Measurements from ENCODE around the gene ZDHHC17.
A peak's percentile ranks its signal among the peaks of the same experiment; 100 is the strongest.

The ZDHHC17 gene

DNA sequence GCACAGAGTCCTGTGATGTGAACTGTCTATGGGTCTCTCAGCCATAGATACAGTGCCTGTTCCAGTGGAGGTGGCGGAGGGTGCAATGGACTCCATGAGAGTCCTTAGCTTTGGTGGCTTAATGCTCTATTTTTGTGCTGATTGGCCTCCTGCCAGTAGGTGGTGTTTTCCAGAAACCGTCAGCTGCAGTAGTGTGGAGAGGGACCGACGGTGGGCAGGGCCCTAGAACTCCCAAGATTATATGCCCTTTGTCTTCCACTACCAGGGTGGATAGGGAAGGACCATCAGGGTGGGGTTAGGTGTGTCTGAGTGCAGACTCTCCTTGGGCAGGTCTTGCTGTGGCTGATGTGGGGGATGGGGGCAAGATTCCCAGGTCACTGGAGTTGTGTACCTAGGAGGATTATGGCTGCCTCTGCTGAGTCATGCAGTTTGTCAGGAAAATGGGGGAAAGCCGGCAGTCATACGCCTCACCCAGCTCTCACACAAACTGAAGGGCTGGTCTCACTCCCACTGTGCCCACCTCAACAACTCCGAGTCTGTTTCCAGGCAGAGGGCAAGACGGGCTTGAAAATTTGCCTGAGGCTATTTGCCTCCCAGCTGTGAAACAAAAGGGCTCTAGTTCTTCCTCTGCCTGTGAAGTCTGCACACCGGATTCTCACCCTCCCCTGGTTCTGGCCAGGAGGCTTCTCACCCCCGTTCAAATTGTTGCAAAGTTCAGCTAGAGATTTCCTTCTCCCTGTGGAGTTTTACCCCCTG lies 24.9 kb upstream of the ZDHHC17 start:
- TF ChIP-seq NFIC (IDR thresholded peaks at IDR 0.05) (no peak), EGR1 (IDR thresholded peaks at IDR 0.05) (no peak), CREB1 (IDR thresholded peaks at IDR 0.05; ENCODE audit: low read depth) (no peak), EP300 (IDR thresholded peaks at IDR 0.05; ENCODE audit: borderline replicate concordance) (no peak), RAD21 (IDR thresholded peaks at IDR 0.05; ENCODE audit: low read depth) (no peak)

DNA sequence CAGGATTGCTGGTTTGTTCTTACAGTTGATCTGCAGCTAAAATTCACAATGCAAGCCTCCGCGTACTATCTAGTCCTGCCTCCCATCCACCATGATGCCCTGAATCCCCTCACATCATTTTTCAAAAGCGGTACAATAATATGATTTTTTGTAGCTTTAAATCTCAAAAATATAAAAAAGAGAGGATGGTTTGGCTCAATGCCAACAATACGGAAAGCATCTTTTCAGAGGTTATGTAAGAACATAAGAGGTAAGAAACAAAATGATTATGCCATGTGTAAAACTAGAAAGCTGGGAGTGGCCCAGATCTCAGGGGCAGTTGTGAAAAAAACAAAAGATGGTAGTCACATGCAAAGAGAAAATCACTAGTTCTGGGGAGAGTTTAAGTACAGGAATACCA lies 24.0 kb upstream of the ZDHHC17 start:
- TF ChIP-seq TAF1 (IDR thresholded peaks at IDR 0.05; ENCODE audit: low read depth) (no peak), NFIC (IDR thresholded peaks at IDR 0.05) (peak; percentile 58; the same call in 1 of the 2 replicates)

DNA sequence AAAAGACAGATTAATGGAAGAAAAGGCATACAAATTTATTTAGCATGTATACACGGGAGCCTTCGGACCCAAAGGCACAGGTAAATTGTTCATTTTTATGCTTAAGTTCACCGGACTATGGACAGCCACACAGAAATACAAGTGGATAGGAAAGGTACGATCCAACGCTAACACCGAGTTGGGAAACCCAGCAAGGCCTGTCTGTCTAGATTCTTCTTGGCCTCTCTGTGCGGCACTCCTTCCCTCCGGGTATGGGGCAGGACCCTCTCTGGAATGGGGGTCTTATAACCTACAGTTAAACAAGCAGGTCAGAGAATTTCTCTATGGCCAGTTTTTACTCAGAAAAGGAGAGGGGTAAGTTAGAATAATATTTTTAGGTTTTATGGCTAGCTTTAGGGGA lies 23.4 kb upstream of the ZDHHC17 start:
- no peak for TF ChIP-seq RAD21 (IDR thresholded peaks at IDR 0.05; ENCODE audit: low read depth)
- no peak for TF ChIP-seq YY1 (IDR thresholded peaks at IDR 0.05; ENCODE audit: low read depth)
- TF ChIP-seq CEBPB (IDR thresholded peaks at IDR 0.05) = no peak
- no peak for TF ChIP-seq EGR1 (IDR thresholded peaks at IDR 0.05)
- TF ChIP-seq FOXM1 (IDR thresholded peaks at IDR 0.05; ENCODE audit: borderline replicate concordance, low read depth) = no peak
- TF ChIP-seq, protein P1, sequence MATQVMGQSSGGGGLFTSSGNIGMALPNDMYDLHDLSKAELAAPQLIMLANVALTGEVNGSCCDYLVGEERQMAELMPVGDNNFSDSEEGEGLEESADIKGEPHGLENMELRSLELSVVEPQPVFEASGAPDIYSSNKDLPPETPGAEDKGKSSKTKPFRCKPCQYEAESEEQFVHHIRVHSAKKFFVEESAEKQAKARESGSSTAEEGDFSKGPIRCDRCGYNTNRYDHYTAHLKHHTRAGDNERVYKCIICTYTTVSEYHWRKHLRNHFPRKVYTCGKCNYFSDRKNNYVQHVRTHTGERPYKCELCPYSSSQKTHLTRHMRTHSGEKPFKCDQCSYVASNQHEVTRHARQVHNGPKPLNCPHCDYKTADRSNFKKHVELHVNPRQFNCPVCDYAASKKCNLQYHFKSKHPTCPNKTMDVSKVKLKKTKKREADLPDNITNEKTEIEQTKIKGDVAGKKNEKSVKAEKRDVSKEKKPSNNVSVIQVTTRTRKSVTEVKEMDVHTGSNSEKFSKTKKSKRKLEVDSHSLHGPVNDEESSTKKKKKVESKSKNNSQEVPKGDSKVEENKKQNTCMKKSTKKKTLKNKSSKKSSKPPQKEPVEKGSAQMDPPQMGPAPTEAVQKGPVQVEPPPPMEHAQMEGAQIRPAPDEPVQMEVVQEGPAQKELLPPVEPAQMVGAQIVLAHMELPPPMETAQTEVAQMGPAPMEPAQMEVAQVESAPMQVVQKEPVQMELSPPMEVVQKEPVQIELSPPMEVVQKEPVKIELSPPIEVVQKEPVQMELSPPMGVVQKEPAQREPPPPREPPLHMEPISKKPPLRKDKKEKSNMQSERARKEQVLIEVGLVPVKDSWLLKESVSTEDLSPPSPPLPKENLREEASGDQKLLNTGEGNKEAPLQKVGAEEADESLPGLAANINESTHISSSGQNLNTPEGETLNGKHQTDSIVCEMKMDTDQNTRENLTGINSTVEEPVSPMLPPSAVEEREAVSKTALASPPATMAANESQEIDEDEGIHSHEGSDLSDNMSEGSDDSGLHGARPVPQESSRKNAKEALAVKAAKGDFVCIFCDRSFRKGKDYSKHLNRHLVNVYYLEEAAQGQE (IDR thresholded peaks at IDR 0.05; ENCODE audit: low read depth) = no peak
- TF ChIP-seq, protein P2, sequence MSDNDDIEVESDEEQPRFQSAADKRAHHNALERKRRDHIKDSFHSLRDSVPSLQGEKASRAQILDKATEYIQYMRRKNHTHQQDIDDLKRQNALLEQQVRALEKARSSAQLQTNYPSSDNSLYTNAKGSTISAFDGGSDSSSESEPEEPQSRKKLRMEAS (IDR thresholded peaks at IDR 0.05) = no peak
- TF ChIP-seq EP300 (IDR thresholded peaks at IDR 0.05; ENCODE audit: borderline replicate concordance) = no peak
- no peak for TF ChIP-seq TAF1 (IDR thresholded peaks at IDR 0.05; ENCODE audit: low read depth)
- no peak for TF ChIP-seq TCF12 (IDR thresholded peaks at IDR 0.05; ENCODE audit: low read depth)
- no peak for TF ChIP-seq CREB1 (IDR thresholded peaks at IDR 0.05; ENCODE audit: low read depth)
- TF ChIP-seq, protein P3, sequence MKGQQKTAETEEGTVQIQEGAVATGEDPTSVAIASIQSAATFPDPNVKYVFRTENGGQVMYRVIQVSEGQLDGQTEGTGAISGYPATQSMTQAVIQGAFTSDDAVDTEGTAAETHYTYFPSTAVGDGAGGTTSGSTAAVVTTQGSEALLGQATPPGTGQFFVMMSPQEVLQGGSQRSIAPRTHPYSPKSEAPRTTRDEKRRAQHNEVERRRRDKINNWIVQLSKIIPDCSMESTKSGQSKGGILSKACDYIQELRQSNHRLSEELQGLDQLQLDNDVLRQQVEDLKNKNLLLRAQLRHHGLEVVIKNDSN (IDR thresholded peaks at IDR 0.05) = no peak
- TF ChIP-seq NFIC (IDR thresholded peaks at IDR 0.05) = no peak
- TF ChIP-seq ZBTB7A (IDR thresholded peaks at IDR 0.05; ENCODE audit: low read depth) = no peak
- TF ChIP-seq TEAD4 (IDR thresholded peaks at IDR 0.05) = no peak

DNA sequence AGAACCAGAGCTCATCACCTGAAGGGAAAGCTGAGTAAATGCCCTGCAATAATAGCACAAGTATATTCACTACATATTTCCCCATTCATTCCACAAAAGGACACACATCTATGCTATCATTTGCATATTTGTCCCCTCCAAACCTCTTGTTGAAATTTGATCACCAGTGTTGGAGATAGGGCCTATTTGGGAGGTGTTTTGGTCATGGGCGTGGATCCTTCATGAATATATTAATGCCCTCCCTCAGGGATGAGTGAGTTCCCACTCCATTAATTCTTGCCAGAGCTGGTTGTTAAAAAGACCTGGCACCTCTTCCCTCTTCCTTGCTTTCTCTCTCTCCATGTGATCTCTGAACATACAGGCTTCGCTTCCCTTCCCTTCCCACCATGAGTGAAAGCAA lies 18.6 kb upstream of the ZDHHC17 start:
- TF ChIP-seq RAD21 (IDR thresholded peaks at IDR 0.05; ENCODE audit: low read depth) = no peak
- no peak for TF ChIP-seq TEAD4 (IDR thresholded peaks at IDR 0.05)
- TF ChIP-seq, protein P2 (IDR thresholded peaks at IDR 0.05) = no peak
- TF ChIP-seq, protein P1 (IDR thresholded peaks at IDR 0.05; ENCODE audit: low read depth) = no peak
- TF ChIP-seq EGR1 (IDR thresholded peaks at IDR 0.05) = no peak
- no peak for TF ChIP-seq EP300 (IDR thresholded peaks at IDR 0.05; ENCODE audit: borderline replicate concordance)
- no peak for TF ChIP-seq TAF1 (IDR thresholded peaks at IDR 0.05; ENCODE audit: low read depth)
- no peak for TF ChIP-seq TCF12 (IDR thresholded peaks at IDR 0.05; ENCODE audit: low read depth)
- TF ChIP-seq CEBPB (IDR thresholded peaks at IDR 0.05) = no peak
- TF ChIP-seq ZBTB7A (IDR thresholded peaks at IDR 0.05; ENCODE audit: low read depth) = no peak
- no peak for TF ChIP-seq NFIC (IDR thresholded peaks at IDR 0.05)
- TF ChIP-seq, protein P3 (IDR thresholded peaks at IDR 0.05) = no peak

DNA sequence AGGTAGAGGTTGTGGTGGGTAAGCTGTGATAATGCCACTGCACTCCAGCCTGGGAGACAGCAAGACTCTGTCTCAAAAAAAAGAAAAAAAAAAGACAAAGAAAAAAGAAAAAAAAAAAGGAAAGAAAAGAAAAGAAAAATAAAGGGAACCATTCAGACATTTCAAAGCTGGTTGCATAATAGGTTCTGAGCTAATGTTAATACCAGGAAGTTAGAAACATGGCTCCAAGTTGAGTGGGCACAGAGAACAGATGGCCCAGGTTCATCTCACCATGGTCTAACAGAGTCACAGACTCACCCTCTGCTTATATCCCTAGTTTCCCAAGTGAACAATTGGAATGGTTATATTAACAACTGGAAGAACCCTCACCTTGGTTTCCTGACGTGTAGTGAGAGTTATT lies 17.4 kb upstream of the ZDHHC17 start:
- no peak for TF ChIP-seq YY1 (IDR thresholded peaks at IDR 0.05; ENCODE audit: low read depth)
- no peak for TF ChIP-seq CREB1 (IDR thresholded peaks at IDR 0.05; ENCODE audit: low read depth)
- TF ChIP-seq, protein P2 (IDR thresholded peaks at IDR 0.05) = no peak
- no peak for TF ChIP-seq TCF12 (IDR thresholded peaks at IDR 0.05; ENCODE audit: low read depth)
- TF ChIP-seq NFIC (IDR thresholded peaks at IDR 0.05) = no peak
- no peak for TF ChIP-seq RAD21 (IDR thresholded peaks at IDR 0.05; ENCODE audit: low read depth)
- no peak for TF ChIP-seq TEAD4 (IDR thresholded peaks at IDR 0.05)
- TF ChIP-seq TAF1 (IDR thresholded peaks at IDR 0.05; ENCODE audit: low read depth) = no peak
- TF ChIP-seq CEBPB (IDR thresholded peaks at IDR 0.05) = no peak
- TF ChIP-seq, protein P1 (IDR thresholded peaks at IDR 0.05; ENCODE audit: low read depth) = no peak
- TF ChIP-seq, protein P3 (IDR thresholded peaks at IDR 0.05) = no peak
- TF ChIP-seq EP300 (IDR thresholded peaks at IDR 0.05; ENCODE audit: borderline replicate concordance) = no peak
- TF ChIP-seq EGR1 (IDR thresholded peaks at IDR 0.05) = no peak
- TF ChIP-seq ZBTB7A (IDR thresholded peaks at IDR 0.05; ENCODE audit: low read depth) = no peak
- no peak for TF ChIP-seq FOXM1 (IDR thresholded peaks at IDR 0.05; ENCODE audit: borderline replicate concordance, low read depth)

Measured in Ishikawa (cell line).